ENCODE results near the gene PNMA1. TPM values are rescaled to one million over a fixed set of nuclear protein-coding genes. Genes with fewer than 3 reads are reported as not detected.

The PNMA1 gene
- total and polyA plus RNA-seq, 2 of the 13 experiments (the other 11 are each of a cell fraction or from before 2014, with no cell fraction given): 7.0 to 8.3 TPM

DNA sequence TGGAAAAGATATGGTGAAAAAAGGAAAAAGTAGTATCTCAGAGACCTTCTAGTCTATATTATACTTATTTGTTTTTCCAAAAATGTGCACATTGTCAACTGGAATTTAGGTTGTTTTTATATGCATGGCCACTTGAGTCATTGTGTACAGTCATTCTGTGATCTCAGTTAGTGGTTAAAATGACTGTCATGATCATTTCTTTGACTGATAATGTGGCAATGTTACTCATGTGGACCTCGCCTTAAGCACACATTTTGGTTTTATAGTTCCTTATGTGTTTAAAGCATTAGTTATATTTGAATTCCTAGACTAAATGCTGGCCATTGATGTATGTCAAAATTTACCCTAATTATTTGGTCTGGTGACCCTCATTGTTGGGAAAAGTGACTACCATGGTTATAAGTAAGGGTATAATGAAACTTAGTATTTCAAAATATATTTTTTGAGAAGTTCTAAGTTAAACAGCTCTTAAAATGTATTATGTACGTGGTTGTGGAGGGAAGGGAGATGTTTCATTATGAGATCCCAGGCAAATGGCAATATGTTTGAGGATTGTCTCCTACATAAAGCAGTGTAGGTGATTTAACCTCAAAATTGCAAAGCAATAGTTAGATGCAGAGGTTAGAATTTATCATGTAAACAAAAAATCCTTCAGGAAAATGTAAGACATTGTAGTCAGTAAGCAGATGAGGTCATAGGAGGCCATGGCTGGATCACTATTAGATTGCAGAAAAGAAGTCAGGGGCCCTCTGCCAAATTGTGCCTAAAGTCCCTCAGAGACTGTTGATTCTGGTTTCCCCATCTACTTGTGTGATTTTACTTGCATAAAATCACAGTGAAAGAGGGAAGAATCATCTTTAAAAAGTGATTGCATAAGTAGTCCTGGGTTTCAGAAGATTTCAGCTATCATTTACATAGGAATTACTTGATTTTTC lies 17.5 kb downstream of the PNMA1 start (continued):
- no peak for TF ChIP-seq RBAK (CRISPR knock-in tag; IDR thresholded peaks at IDR 0.05)

DNA sequence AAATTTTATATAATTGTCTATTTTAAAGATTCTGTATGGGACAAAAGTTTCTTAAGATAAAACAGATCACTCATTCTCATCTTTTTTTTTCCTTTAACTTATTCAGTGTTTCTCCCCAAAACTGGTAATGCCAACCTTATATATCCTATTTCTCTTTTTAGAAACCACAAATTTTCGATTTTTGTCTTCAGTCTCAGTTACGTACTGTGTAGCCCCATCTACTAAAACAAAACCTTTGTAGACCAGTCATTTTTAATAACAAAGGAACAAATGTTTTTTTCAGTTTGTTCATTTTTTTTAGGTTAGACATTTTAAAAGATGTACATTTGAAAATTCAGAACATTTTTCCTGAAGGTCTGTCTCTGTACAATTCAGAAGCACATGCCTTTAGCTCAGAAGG lies 18.2 kb downstream of the PNMA1 start:
- H3K27ac ChIP-seq (ENCODE audit: extremely low read length, insufficient read depth, low read length): no peak overlapping the region
- FAIRE-seq: no peak
- DNase-seq (ENCODE audit: low spot score): no peak
- BruUV-seq (replicated peaks): no TSS peak
- H3K27me3 ChIP-seq (ENCODE audit: control insufficient read depth in 1 of 2, insufficient read depth in 2 of 2, low read length in 2 of 2): no peaks in the 10 kb centered on the region
- no peaks in the 10 kb centered on the region for H3K79me2 ChIP-seq (ENCODE audit: insufficient read depth, low read length)
- peaks cover 0 to 2% of the 10 kb centered on the region in 2 experiments; a peak in 1 of 5 replicates for H3K36me3 ChIP-seq (replicated peaks in 1 of 2; ENCODE audit: control insufficient read depth in 1 of 2, insufficient read depth in 2 of 2, low read length in 2 of 2)
- H2AFZ ChIP-seq (ENCODE audit: low read length): no peak overlapping the region
- POLR2A ChIA-PET: no interaction called here
- WGBS (ENCODE audit: low lambda C conversion rate): 79% methylated on average over 2 of the region's 2 CpGs
- intact Hi-C loops (cut with micrococcal nuclease; ENCODE audit: unreplicated experiment) (no loop called here), in situ Hi-C loops (cut with HindIII; ENCODE audit: extremely low pct_ligation_motif_present, low pct_unique_long_range_greater_than_20kb) (no loop called here)
- CTCF ChIA-PET (ENCODE audit: low intra/inter-chr PET ratio, low total read pairs): no interaction called here
- no peak overlapping the region for H3K9ac ChIP-seq (ENCODE audit: insufficient read depth, low read depth, low read length)
- H3K4me1 ChIP-seq (ENCODE audit: insufficient read depth, low read length): peaks cover 13% of the 10 kb centered on the region
- H3K4me3 ChIP-seq (replicated peaks in 1 of 3; ENCODE audit: insufficient read depth in 1 of 3, low read depth in 2 of 3, low read length in 3 of 3): no peak overlapping the region
- no peaks in the 10 kb centered on the region for H3K9me3 ChIP-seq (ENCODE audit: low read length)
- no peaks in the 10 kb centered on the region for H4K20me1 ChIP-seq (ENCODE audit: insufficient read depth, low read length)
- no peak for ATAC-seq
- no peak overlapping the region for H3K4me2 ChIP-seq (ENCODE audit: low read depth, low read length)
- TF ChIP-seq HOXD1 (CRISPR knock-in tag; IDR thresholded peaks at IDR 0.05) (no peak), ZNF543 (CRISPR knock-in tag; IDR thresholded peaks at IDR 0.05) (no peak), ASH2L (IDR thresholded peaks at IDR 0.05; ENCODE audit: insufficient read length, low read depth, low read length) (no peak), DMAP1 (CRISPR knock-in tag; IDR thresholded peaks at IDR 0.05) (no peak), ZNF205 (CRISPR knock-in tag; IDR thresholded peaks at IDR 0.05) (no peak)
- TF ChIP-seq, protein P1, sequence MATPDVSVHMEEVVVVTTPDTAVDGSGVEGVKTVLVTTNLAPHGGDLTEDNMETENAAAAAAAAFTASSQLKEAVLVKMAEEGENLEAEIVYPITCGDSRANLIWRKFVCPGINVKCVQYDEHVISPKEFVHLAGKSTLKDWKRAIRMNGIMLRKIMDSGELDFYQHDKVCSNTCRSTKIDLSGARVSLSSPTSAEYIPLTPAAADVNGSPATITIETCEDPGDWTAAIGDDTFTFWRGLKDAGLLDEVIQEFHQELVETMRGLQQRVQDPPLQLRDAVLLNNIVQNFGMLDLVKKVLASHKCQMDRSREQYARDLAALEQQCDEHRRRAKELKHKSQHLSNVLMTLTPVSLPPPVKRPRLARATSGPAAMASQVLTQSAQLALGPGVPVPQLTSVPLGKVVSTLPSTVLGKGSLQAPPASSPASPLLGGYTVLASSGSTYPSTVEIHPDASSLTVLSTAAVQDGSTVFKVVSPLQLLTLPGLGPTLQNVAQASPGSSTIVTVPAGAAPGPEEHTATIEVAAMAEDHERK (CRISPR knock-in tag; IDR thresholded peaks at IDR 0.05; ENCODE audit: low read depth): no peak
- TF ChIP-seq, protein P2, sequence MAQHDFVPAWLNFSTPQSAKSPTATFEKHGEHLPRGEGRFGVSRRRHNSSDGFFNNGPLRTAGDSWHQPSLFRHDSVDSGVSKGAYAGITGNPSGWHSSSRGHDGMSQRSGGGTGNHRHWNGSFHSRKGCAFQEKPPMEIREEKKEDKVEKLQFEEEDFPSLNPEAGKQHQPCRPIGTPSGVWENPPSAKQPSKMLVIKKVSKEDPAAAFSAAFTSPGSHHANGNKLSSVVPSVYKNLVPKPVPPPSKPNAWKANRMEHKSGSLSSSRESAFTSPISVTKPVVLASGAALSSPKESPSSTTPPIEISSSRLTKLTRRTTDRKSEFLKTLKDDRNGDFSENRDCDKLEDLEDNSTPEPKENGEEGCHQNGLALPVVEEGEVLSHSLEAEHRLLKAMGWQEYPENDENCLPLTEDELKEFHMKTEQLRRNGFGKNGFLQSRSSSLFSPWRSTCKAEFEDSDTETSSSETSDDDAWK (CRISPR knock-in tag; IDR thresholded peaks at IDR 0.05): no peak
- TF ChIP-seq, protein P3, sequence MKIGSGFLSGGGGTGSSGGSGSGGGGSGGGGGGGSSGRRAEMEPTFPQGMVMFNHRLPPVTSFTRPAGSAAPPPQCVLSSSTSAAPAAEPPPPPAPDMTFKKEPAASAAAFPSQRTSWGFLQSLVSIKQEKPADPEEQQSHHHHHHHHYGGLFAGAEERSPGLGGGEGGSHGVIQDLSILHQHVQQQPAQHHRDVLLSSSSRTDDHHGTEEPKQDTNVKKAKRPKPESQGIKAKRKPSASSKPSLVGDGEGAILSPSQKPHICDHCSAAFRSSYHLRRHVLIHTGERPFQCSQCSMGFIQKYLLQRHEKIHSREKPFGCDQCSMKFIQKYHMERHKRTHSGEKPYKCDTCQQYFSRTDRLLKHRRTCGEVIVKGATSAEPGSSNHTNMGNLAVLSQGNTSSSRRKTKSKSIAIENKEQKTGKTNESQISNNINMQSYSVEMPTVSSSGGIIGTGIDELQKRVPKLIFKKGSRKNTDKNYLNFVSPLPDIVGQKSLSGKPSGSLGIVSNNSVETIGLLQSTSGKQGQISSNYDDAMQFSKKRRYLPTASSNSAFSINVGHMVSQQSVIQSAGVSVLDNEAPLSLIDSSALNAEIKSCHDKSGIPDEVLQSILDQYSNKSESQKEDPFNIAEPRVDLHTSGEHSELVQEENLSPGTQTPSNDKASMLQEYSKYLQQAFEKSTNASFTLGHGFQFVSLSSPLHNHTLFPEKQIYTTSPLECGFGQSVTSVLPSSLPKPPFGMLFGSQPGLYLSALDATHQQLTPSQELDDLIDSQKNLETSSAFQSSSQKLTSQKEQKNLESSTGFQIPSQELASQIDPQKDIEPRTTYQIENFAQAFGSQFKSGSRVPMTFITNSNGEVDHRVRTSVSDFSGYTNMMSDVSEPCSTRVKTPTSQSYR (CRISPR knock-in tag; IDR thresholded peaks at IDR 0.05; ENCODE audit: borderline replicate concordance): no peak
- TF ChIP-seq, protein P4, sequence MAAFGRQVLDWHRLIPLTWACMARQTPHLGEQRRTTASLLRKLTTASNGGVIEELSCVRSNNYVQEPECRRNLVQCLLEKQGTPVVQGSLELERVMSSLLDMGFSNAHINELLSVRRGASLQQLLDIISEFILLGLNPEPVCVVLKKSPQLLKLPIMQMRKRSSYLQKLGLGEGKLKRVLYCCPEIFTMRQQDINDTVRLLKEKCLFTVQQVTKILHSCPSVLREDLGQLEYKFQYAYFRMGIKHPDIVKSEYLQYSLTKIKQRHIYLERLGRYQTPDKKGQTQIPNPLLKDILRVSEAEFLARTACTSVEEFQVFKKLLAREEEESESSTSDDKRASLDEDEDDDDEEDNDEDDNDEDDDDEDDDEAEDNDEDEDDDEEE (CRISPR knock-in tag; IDR thresholded peaks at IDR 0.05): no peak
- TF ChIP-seq, protein P5, sequence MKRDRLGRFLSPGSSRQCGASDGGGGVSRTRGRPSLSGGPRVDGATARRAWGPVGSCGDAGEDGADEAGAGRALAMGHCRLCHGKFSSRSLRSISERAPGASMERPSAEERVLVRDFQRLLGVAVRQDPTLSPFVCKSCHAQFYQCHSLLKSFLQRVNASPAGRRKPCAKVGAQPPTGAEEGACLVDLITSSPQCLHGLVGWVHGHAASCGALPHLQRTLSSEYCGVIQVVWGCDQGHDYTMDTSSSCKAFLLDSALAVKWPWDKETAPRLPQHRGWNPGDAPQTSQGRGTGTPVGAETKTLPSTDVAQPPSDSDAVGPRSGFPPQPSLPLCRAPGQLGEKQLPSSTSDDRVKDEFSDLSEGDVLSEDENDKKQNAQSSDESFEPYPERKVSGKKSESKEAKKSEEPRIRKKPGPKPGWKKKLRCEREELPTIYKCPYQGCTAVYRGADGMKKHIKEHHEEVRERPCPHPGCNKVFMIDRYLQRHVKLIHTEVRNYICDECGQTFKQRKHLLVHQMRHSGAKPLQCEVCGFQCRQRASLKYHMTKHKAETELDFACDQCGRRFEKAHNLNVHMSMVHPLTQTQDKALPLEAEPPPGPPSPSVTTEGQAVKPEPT (CRISPR knock-in tag; IDR thresholded peaks at IDR 0.05; ENCODE audit: low read depth): no peak
- TF ChIP-seq, protein P6, sequence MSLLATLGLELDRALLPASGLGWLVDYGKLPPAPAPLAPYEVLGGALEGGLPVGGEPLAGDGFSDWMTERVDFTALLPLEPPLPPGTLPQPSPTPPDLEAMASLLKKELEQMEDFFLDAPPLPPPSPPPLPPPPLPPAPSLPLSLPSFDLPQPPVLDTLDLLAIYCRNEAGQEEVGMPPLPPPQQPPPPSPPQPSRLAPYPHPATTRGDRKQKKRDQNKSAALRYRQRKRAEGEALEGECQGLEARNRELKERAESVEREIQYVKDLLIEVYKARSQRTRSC (CRISPR knock-in tag; IDR thresholded peaks at IDR 0.05; ENCODE audit: low read depth): no peak

All from HepG2 (cell line).